Neural cell (in vitro differentiated cells): ENCODE measurements around the gene LINC01488. TPM values are rescaled to one million over a fixed set of nuclear protein-coding genes. Genes with fewer than 3 reads are reported as not detected.

Experiments used
- H2AFZ ChIP-seq: fragments of 200-600, 300-800 bp; sonication (generic), shearing (Covaris generic); 2 replicates; pipeline ENCODE4 v1.6.0; 2014; ENCODE audit warnings: low read depth, mild to moderate bottlenecking, antibody characterized with exemption, low read length, moderate library complexity
- H3F3A ChIP-seq: fragments of 200-600 bp; shearing (Covaris generic); 2 replicates; pipeline ENCODE4 v1.6.1; 2016; ENCODE audit warnings: mild to moderate bottlenecking, moderate library complexity, mixed read lengths, antibody characterized with exemption, low read length; ENCODE audit not compliant: insufficient read depth, poor library complexity, severe bottlenecking
- H3K27ac ChIP-seq: fragments of 200-600, 300-800 bp; sonication (generic), shearing (Covaris generic); 2 replicates; pipeline ENCODE4 v1.5.1; 2014; ENCODE audit warnings: mild to moderate bottlenecking, low read length, moderate library complexity
- H3K27me3 ChIP-seq: fragments of 300-800, 200-600 bp; sonication (generic), shearing (Covaris generic); 2 replicates; pipeline ENCODE4 v1.6.0; 2014; ENCODE audit warnings: mild to moderate bottlenecking, low read depth, low read length, moderate library complexity; ENCODE audit not compliant: insufficient read depth
- H3K36me3 ChIP-seq: fragments of 300-800, 200-600 bp; sonication (generic), shearing (Covaris generic); 2 replicates; pipeline ENCODE4 v1.5.1; 2014; ENCODE audit warnings: mild to moderate bottlenecking, antibody characterized with exemption, low read length, moderate library complexity; ENCODE audit not compliant: insufficient read depth
- H3K4me2 ChIP-seq: fragments of 300-800, 200-600 bp; sonication (generic), shearing (Covaris generic); 2 replicates; pipeline ENCODE4 v1.6.0; 2014; ENCODE audit warnings: mild to moderate bottlenecking, low read length
- H3K4me3 ChIP-seq: fragments of 300-800, 200-600 bp; sonication (generic), shearing (Covaris generic); 2 replicates; pipeline ENCODE4 v1.5.1; 2014; ENCODE audit warnings: mild to moderate bottlenecking, low read length, moderate library complexity
- H3K79me2 ChIP-seq: fragments of 200-600 bp; shearing (Covaris generic); replicated peaks from 2 replicates; pipeline ENCODE4 v1.6.0; 2014; ENCODE audit warnings: mild to moderate bottlenecking, low read length, moderate library complexity; ENCODE audit not compliant: insufficient read depth
- H3K9ac ChIP-seq: fragments of 300-800, 200-600 bp; sonication (generic), shearing (Covaris generic); 2 replicates; pipeline ENCODE4 v1.6.1; 2016; ENCODE audit warnings: mild to moderate bottlenecking, low read length, mixed read lengths
- H3K9me2 ChIP-seq: fragments of 200-600 bp; shearing (Covaris generic); 2 replicates; pipeline ENCODE4 v1.6.1; 2016; ENCODE audit warnings: mild to moderate bottlenecking, low read length, mixed read lengths; ENCODE audit not compliant: insufficient read depth
- H3K9me3 ChIP-seq: fragments of 200-600, 300-800 bp; sonication (generic), shearing (Covaris generic); 2 replicates; pipeline ENCODE4 v1.6.1; 2016; ENCODE audit warnings: mild to moderate bottlenecking, mixed run types, low read length, moderate library complexity, mixed read lengths
- H4K20me1 ChIP-seq: fragments of 200-600 bp; shearing (Covaris generic); 2 replicates; pipeline ENCODE4 v1.6.1; 2016; ENCODE audit warnings: mild to moderate bottlenecking, mixed run types; ENCODE audit not compliant: insufficient read depth
- CTCF ChIP-seq: fragments of 450-650 bp; IDR thresholded peaks from 2 replicates; pipeline ENCODE4 v1.5.1; 2014; ENCODE audit warnings: antibody characterized with exemption, mild to moderate bottlenecking, moderate library complexity; ENCODE audit not compliant: poor library complexity, severe bottlenecking
- EP300 ChIP-seq: fragments of 450-650 bp; conservative IDR thresholded peaks from 2 replicates; pipeline ENCODE4 v1.6.1; 2014; ENCODE audit warnings: antibody characterized with exemption, mild to moderate bottlenecking, moderate library complexity; ENCODE audit not compliant: poor library complexity, severe bottlenecking
- EZH2 ChIP-seq: fragments of 200-600, 300-800 bp; shearing (Covaris generic), sonication (generic); IDR thresholded peaks from 2 replicates; pipeline ENCODE4 v1.6.1; 2014; ENCODE audit warnings: antibody characterized with exemption, low read length, borderline replicate concordance, mild to moderate bottlenecking; ENCODE audit not compliant: insufficient read depth, poor library complexity, severe bottlenecking
- MXI1 ChIP-seq: fragments of 450-650 bp; conservative IDR thresholded peaks from 2 replicates; pipeline ENCODE4 v1.6.1; 2014; ENCODE audit warnings: antibody characterized with exemption, mild to moderate bottlenecking; ENCODE audit not compliant: poor library complexity, severe bottlenecking
- POLR2AphosphoS5 ChIP-seq: IDR thresholded peaks from 2 replicates; pipeline ENCODE4 v1.6.1; 2012
- RAD21 ChIP-seq: fragments of 450-650 bp; conservative IDR thresholded peaks from 2 replicates; pipeline ENCODE4 v1.6.1; 2014; ENCODE audit warnings: antibody characterized with exemption, mild to moderate bottlenecking, moderate library complexity
- REST ChIP-seq: IDR thresholded peaks from 2 replicates; pipeline ENCODE4 v1.6.1; 2012; ENCODE audit warnings: borderline replicate concordance
- SMC3 ChIP-seq: fragments of 450-650 bp; conservative IDR thresholded peaks from 2 replicates; pipeline ENCODE4 v1.6.1; 2014; ENCODE audit warnings: antibody characterized with exemption, mild to moderate bottlenecking, moderate library complexity; ENCODE audit not compliant: poor library complexity
- TAF1 ChIP-seq: IDR thresholded peaks from 2 replicates; pipeline ENCODE4 v1.6.1; 2012; ENCODE audit warnings: low read depth
- polyA plus RNA-seq: library from polyadenylated mRNA; depleted of rRNA; stranded (reverse); fragments of >200 nt; gene quantifications from 2 replicates; pipeline ENCODE4 v1.2.3, GENCODE V29; 2014

LINC01488 gene
- polyA plus RNA-seq, 1 donor from 2014 or later: not detected

GRCh38 chr11:69476509-69476961, 4.9 kb upstream of the LINC01488 start:
- TF ChIP-seq SMC3: no peak
- H3K4me3 ChIP-seq: no peak overlapping the region
- no peak overlapping the region for H3K4me2 ChIP-seq
- H3K27ac ChIP-seq: no peak overlapping the region
- no peaks in the 10 kb centered on the region for H3K36me3 ChIP-seq
- H3K9me2 ChIP-seq: no peaks in the 10 kb centered on the region
- H2AFZ ChIP-seq: no peak overlapping the region
- H3F3A ChIP-seq: no peaks in the 10 kb centered on the region
- no peak overlapping the region for H3K9ac ChIP-seq
- no peaks in the 10 kb centered on the region for H3K9me3 ChIP-seq
- no peaks in the 10 kb centered on the region for H3K79me2 ChIP-seq
- H4K20me1 ChIP-seq: no peaks in the 10 kb centered on the region
- no peaks in the 10 kb centered on the region for H3K27me3 ChIP-seq

GRCh38 chr11:69477086-69477485, 4.4 kb upstream of the LINC01488 start:
- no peaks in the 10 kb centered on the region for H3K79me2 ChIP-seq
- H3F3A ChIP-seq: no peaks in the 10 kb centered on the region
- H3K4me2 ChIP-seq: no peak overlapping the region
- no peak overlapping the region for H3K4me3 ChIP-seq
- H3K9ac ChIP-seq: no peak overlapping the region
- H4K20me1 ChIP-seq: no peaks in the 10 kb centered on the region
- H3K9me2 ChIP-seq: no peaks in the 10 kb centered on the region
- no peak overlapping the region for H2AFZ ChIP-seq
- no peaks in the 10 kb centered on the region for H3K36me3 ChIP-seq
- H3K27ac ChIP-seq: no peak overlapping the region
- H3K9me3 ChIP-seq: no peaks in the 10 kb centered on the region
- no peaks in the 10 kb centered on the region for H3K27me3 ChIP-seq
- TF ChIP-seq RAD21 (no peak), EP300 (no peak), TAF1 (no peak), MXI1 (no peak), CTCF (no peak), POLR2AphosphoS5 (no peak)

- H3K4me2 ChIP-seq: no peak overlapping the region
- no peaks in the 10 kb centered on the region for H3K36me3 ChIP-seq
- H3K27ac ChIP-seq: no peak overlapping the region
- H3K9me2 ChIP-seq: no peaks in the 10 kb centered on the region
- H4K20me1 ChIP-seq: no peaks in the 10 kb centered on the region
- no peaks in the 10 kb centered on the region for H3K9me3 ChIP-seq
- no peaks in the 10 kb centered on the region for H3F3A ChIP-seq
- no peaks in the 10 kb centered on the region for H3K79me2 ChIP-seq
- TF ChIP-seq EZH2 (no peak), MXI1 (no peak), RAD21 (no peak), EP300 (no peak), REST (no peak), TAF1 (no peak), POLR2AphosphoS5 (no peak), CTCF (no peak), SMC3 (no peak)
- H2AFZ ChIP-seq: no peak overlapping the region
- no peaks in the 10 kb centered on the region for H3K27me3 ChIP-seq
- no peak overlapping the region for H3K9ac ChIP-seq
- no peak overlapping the region for H3K4me3 ChIP-seq
These were observed 1.7 kb upstream of the LINC01488 start for GRCh38 chr11:69479591-69480271.
